ENCODE measurements around the gene EP300. TPM values are rescaled to one million over a fixed set of nuclear protein-coding genes. Genes with fewer than 3 reads are reported as not detected.
A peak's percentile ranks its signal among the peaks of the same experiment; 100 is the strongest.

EP300 gene
- total and polyA plus RNA-seq, 7 experiments from 2014 or later: 13.3 to 155 (median 108) TPM

DNA sequence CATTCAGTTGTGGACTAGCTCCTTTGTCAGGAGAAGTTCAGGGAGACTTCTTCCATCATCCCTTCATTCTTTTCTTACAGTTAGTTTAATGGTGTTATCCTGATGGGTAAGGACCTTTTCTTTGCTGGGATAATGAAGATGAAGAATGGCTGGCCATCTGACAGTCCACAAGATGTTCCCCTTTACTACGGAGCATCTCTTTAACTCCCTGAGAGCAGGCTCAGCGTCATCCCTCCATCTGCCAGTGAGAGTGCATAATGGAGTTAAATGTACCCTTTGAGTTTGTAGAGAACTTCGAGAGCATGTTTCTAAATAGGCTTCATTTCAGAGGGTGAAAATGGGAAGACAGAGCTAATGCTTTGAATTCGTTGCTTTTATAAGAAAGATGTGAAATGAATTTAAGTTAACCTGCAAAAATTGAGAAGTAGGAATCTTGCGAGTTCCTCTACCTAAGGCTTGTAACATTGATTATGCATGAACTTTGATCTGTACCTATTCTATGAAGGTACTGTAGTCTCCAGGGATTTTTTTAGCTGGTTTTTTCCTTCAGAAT is 1.7 kb downstream of the EP300 start:
- H3K4me3 ChIP-seq (ENCODE audit: low read length): peak overlapping the region; percentile 76
- ATAC-seq (no peak), DNase-seq (no peak)
- peak overlapping the region; percentile 99 for H3K27ac ChIP-seq (ENCODE audit: low read depth, low read length)
- peaks cover 44 to 61% (median 48%) of the 10 kb centered on the region in 7 donors for H3K4me1 Mint-ChIP-seq
- H3K36me3 Mint-ChIP-seq: peaks cover 3 to 21% (median 4%) of the 10 kb centered on the region in 5 donors
- no peaks in the 10 kb centered on the region for H3K9me3 ChIP-seq (ENCODE audit: control insufficient read depth in 2 of 3, low read length in 3 of 3)
- H3K4me1 ChIP-seq (ENCODE audit: control insufficient read depth in 2 of 2, insufficient read depth in 2 of 2, low read length in 2 of 2): peaks cover 5 to 13% of the 10 kb centered on the region in 2 donors
- H3K27me3 ChIP-seq (ENCODE audit: control insufficient read depth in 2 of 2, insufficient read depth in 2 of 2, low read length in 2 of 2): no peaks in the 10 kb centered on the region
- peaks cover 0 to 6% (median 0%) of the 10 kb centered on the region in 11 donors for H3K9me3 Mint-ChIP-seq
- H3K27ac Mint-ChIP-seq: peak overlapping the region; percentile 34 to 99 (median 96)
- H3K27me3 Mint-ChIP-seq: peaks cover 0 to 2% (median 0%) of the 10 kb centered on the region in 5 donors
- intact Hi-C loops (cut with micrococcal nuclease): loop anchor here (5.0 to 10.0 kb wide), 6 partner anchors 38 to 981 kb away; partner anchors contain the start of genes CENPM (in 1 of the 2), NAGA (in 1 of the 2), PHETA2 (in 1 of the 2) and SLC25A17 (in 1 of the 2)
- ChIA-PET POLR2A (interaction anchor here (0.9 to 6.0 kb wide), 11 partner anchors 12 to 1050 kb away, joined by 3 to 109 read pairs (median 4); partner anchors contain the start of genes ACO2, PHF5A and RBX1), CTCF (interaction anchor here (0.6 to 1.2 kb wide), 2 partner anchors 11 to 172 kb away, joined by 3 to 4 read pairs; no protein-coding TSS in a partner anchor)
- peaks cover 0 to 14% (median 0%) of the 10 kb centered on the region in 3 experiments for H3K36me3 ChIP-seq (ENCODE audit: control insufficient read depth in 2 of 3, insufficient read depth in 3 of 3, low read length in 3 of 3)
- H3K4me3 Mint-ChIP-seq: peak overlapping the region; percentile 91 to 100 (median 98)

- H3K4me3 ChIP-seq (ENCODE audit: low read length): no peak overlapping the region
- Mint-ChIP-seq H3K27me3 (peaks cover 0 to 2% (median 0%) of the 10 kb centered on the region in 5 donors), H3K36me3 (peaks cover 4 to 24% (median 9%) of the 10 kb centered on the region in 5 donors), H3K27ac (peak overlapping the region in 4 of 9 donors; percentile 69 to 81 (median 70)), H3K4me1 (peaks cover 55 to 78% (median 64%) of the 10 kb centered on the region in 7 donors), H3K4me3 (peak overlapping the region; percentile 64 to 100 (median 92)), H3K9me3 (peaks cover 0 to 3% (median 0%) of the 10 kb centered on the region in 11 donors)
- intact Hi-C loops (cut with micrococcal nuclease): loop anchor here (10.0 kb wide), 2 partner anchors 848 to 978 kb away; partner anchors contain the start of genes CENPM (in 1 of the 2), NAGA (in 1 of the 2), PHETA2 (in 1 of the 2) and SMDT1 (in 1 of the 2)
- peaks cover 0 to 16% (median 0%) of the 10 kb centered on the region in 3 experiments for H3K36me3 ChIP-seq (ENCODE audit: control insufficient read depth in 2 of 3, insufficient read depth in 3 of 3, low read length in 3 of 3)
- POLR2A ChIA-PET: interaction anchor here (0.6 to 1.4 kb wide), 4 partner anchors 130 to 185 kb away, joined by 3 to 10 read pairs (median 5); partner anchors contain the start of gene RBX1
- H3K27me3 ChIP-seq (ENCODE audit: control insufficient read depth in 2 of 2, insufficient read depth in 2 of 2, low read length in 2 of 2): no peaks in the 10 kb centered on the region
- no peak for ATAC-seq
- CTCF ChIA-PET: interaction anchor here (0.5 to 0.9 kb wide), 2 partner anchors 10 to 205 kb away, joined by 3 to 4 read pairs; no protein-coding TSS in a partner anchor
- H3K9me3 ChIP-seq (ENCODE audit: control insufficient read depth in 2 of 3, low read length in 3 of 3): no peaks in the 10 kb centered on the region
- H3K4me1 ChIP-seq (ENCODE audit: control insufficient read depth in 2 of 2, insufficient read depth in 2 of 2, low read length in 2 of 2): peaks cover 8 to 17% of the 10 kb centered on the region in 2 donors
- no peak for DNase-seq
- peak overlapping the region; percentile 99 for H3K27ac ChIP-seq (ENCODE audit: low read depth, low read length)
These were observed 4.0 kb downstream of the EP300 start for GRCh38 chr22:41096391-41096790.

GRCh38 chr22:41096841-41097240 is 4.4 kb downstream of the EP300 start:
- Mint-ChIP-seq H3K27me3 (no peaks in the 10 kb centered on the region), H3K36me3 (peaks cover 4 to 26% (median 9%) of the 10 kb centered on the region in 5 donors), H3K4me3 (peak overlapping the region; percentile 48 to 100 (median 92)), H3K27ac (peak overlapping the region in 5 of 9 donors; percentile 26 to 81 (median 69)), H3K9me3 (no peaks in the 10 kb centered on the region), H3K4me1 (peaks cover 55 to 83% (median 68%) of the 10 kb centered on the region in 7 donors)
- no peak for DNase-seq
- H3K9me3 ChIP-seq (ENCODE audit: control insufficient read depth in 2 of 3, low read length in 3 of 3): no peaks in the 10 kb centered on the region
- peaks cover 11 to 21% of the 10 kb centered on the region in 2 donors for H3K4me1 ChIP-seq (ENCODE audit: control insufficient read depth in 2 of 2, insufficient read depth in 2 of 2, low read length in 2 of 2)
- peaks cover 0 to 13% (median 0%) of the 10 kb centered on the region in 3 experiments for H3K36me3 ChIP-seq (ENCODE audit: control insufficient read depth in 2 of 3, insufficient read depth in 3 of 3, low read length in 3 of 3)
- POLR2A ChIA-PET: interaction anchor here (0.5 to 1.4 kb wide), 4 partner anchors 130 to 291 kb away, joined by 3 to 6 read pairs (median 4); partner anchors contain the start of gene RBX1
- H3K27me3 ChIP-seq (ENCODE audit: control insufficient read depth in 2 of 2, insufficient read depth in 2 of 2, low read length in 2 of 2): no peaks in the 10 kb centered on the region
- intact Hi-C loops (cut with micrococcal nuclease): loop anchor here (10.0 kb wide), 2 partner anchors 848 to 978 kb away; partner anchors contain the start of genes CENPM (in 1 of the 2), NAGA (in 1 of the 2), PHETA2 (in 1 of the 2) and SMDT1 (in 1 of the 2)
- no peak overlapping the region for H3K27ac ChIP-seq (ENCODE audit: low read depth, low read length)
- ATAC-seq: no peak
- CTCF ChIA-PET: interaction anchor here (0.5 to 0.9 kb wide), 2 partner anchors 9 to 205 kb away, joined by 3 to 4 read pairs; no protein-coding TSS in a partner anchor
- no peak overlapping the region for H3K4me3 ChIP-seq (ENCODE audit: low read length)

- ChIA-PET POLR2A (interaction anchor here (0.9 kb wide), 1 partner anchor 38 kb away, joined by 3 read pairs; no protein-coding TSS in a partner anchor), CTCF (interaction anchor here (0.5 kb wide), 1 partner anchor 141 kb away, joined by 3 read pairs; no protein-coding TSS in a partner anchor)
- peaks cover 0 to 4% (median 0%) of the 10 kb centered on the region in 11 donors for H3K9me3 Mint-ChIP-seq
- Histone ChIP-seq H3K4me1 (ENCODE audit: control insufficient read depth in 2 of 2, insufficient read depth in 2 of 2, low read length in 2 of 2) (peaks cover 24 to 34% of the 10 kb centered on the region in 2 donors), H3K27me3 (ENCODE audit: control insufficient read depth in 2 of 2, insufficient read depth in 2 of 2, low read length in 2 of 2) (no peaks in the 10 kb centered on the region), H3K9me3 (ENCODE audit: control insufficient read depth in 2 of 3, low read length in 3 of 3) (no peaks in the 10 kb centered on the region), H3K27ac (ENCODE audit: low read depth, low read length) (no peak overlapping the region), H3K36me3 (ENCODE audit: control insufficient read depth in 2 of 3, insufficient read depth in 3 of 3, low read length in 3 of 3) (peaks cover 0 to 5% (median 0%) of the 10 kb centered on the region in 3 experiments), H3K4me3 (ENCODE audit: low read length) (no peak overlapping the region)
- peak overlapping the region in 6 of 10 donors; percentile 11 to 52 (median 46) for H3K4me3 Mint-ChIP-seq
- H3K27me3 Mint-ChIP-seq: no peaks in the 10 kb centered on the region
- peaks cover 6 to 34% (median 16%) of the 10 kb centered on the region in 5 donors for H3K36me3 Mint-ChIP-seq
- intact Hi-C loops (cut with micrococcal nuclease): loop anchor here (10.0 kb wide), 2 partner anchors 846 to 976 kb away; partner anchors contain the start of genes CENPM (in 1 of the 2), NAGA (in 1 of the 2), PHETA2 (in 1 of the 2) and SMDT1 (in 1 of the 2)
- peaks cover 65 to 97% (median 89%) of the 10 kb centered on the region in 7 donors for H3K4me1 Mint-ChIP-seq
- DNase-seq (no peak), ATAC-seq (no peak)
- peak overlapping the region in 8 of 9 donors; percentile 3 to 74 (median 28) for H3K27ac Mint-ChIP-seq
These were observed 6.6 kb downstream of the EP300 start for GRCh38 chr22:41099036-41099435.

GRCh38 chr22:41106122-41106968 is 14.0 kb downstream of the EP300 start:
- intact Hi-C loops (cut with micrococcal nuclease): loop anchor here in 1 of 2 donors (1.0 kb wide), 1 partner anchor 13 kb away; no protein-coding TSS in a partner anchor
- no peaks in the 10 kb centered on the region for H3K9me3 ChIP-seq (ENCODE audit: control insufficient read depth in 2 of 3, low read length in 3 of 3)
- Mint-ChIP-seq H3K27me3 (no peaks in the 10 kb centered on the region), H3K36me3 (peaks cover 6 to 26% (median 14%) of the 10 kb centered on the region in 5 donors), H3K4me1 (peaks cover 37 to 81% (median 55%) of the 10 kb centered on the region in 7 donors), H3K27ac (peak overlapping the region; percentile 8 to 85 (median 68)), H3K9me3 (peaks cover 0 to 4% (median 0%) of the 10 kb centered on the region in 11 donors), H3K4me3 (peak overlapping the region in 8 of 10 donors; percentile 5 to 68 (median 32))
- no peak for ATAC-seq
- peak overlapping the region; percentile 26 for H3K27ac ChIP-seq (ENCODE audit: low read depth, low read length)
- H3K36me3 ChIP-seq (ENCODE audit: control insufficient read depth in 2 of 3, insufficient read depth in 3 of 3, low read length in 3 of 3): no peaks in the 10 kb centered on the region
- peaks cover 20 to 34% of the 10 kb centered on the region in 2 donors for H3K4me1 ChIP-seq (ENCODE audit: control insufficient read depth in 2 of 2, insufficient read depth in 2 of 2, low read length in 2 of 2)
- no peak overlapping the region for H3K4me3 ChIP-seq (ENCODE audit: low read length)
- H3K27me3 ChIP-seq (ENCODE audit: control insufficient read depth in 2 of 2, insufficient read depth in 2 of 2, low read length in 2 of 2): no peaks in the 10 kb centered on the region
- DNase-seq: no peak
- ChIA-PET CTCF (interaction anchor here (1.4 kb wide), 1 partner anchor 9 kb away, joined by 4 read pairs; no protein-coding TSS in a partner anchor), POLR2A (interaction anchor here (1.8 kb wide), 1 partner anchor 11 kb away, joined by 5 read pairs; no protein-coding TSS in a partner anchor)
